ENCODE data around the gene FAM83D.

The FAM83D gene

DNA sequence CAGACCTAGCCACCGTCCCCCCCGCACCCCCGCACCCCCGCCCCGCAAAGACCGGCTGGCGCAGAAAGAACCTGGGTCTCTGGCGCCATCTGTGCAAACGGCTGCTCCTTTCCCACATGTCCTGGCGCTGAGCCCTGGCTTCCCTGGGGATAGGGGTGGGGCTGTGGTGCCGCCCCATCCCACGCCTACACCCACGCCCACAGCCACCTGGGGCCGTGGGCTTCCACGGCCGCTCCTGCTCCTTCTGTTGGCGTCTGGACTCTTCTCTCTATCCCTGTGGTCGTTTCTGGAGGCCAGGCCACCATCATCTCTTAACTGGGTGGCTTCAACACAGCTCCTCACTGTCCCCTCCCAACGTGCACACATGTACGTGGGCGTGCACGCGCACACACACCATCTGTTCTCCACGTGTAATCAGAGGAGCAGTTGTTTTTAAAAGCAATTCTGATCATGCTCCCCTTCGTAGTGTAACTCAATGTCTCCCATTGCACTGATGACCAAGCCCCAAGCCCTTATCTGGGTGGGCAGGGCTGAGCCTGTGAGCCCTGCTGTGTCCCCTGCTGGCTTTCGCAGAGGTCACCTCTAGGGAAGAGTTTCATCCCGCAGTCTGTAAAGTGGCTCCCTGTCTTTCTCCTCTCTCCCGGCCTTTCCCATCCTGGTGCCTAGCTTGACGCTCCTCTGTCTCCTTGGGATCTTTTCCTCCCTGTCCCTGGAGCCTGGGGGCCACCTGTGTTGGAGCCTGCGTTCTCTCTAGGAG, 31.9 kb upstream of the FAM83D start:
- DNase-seq (ENCODE audit: low read depth in 2 of 2): no peak

DNA sequence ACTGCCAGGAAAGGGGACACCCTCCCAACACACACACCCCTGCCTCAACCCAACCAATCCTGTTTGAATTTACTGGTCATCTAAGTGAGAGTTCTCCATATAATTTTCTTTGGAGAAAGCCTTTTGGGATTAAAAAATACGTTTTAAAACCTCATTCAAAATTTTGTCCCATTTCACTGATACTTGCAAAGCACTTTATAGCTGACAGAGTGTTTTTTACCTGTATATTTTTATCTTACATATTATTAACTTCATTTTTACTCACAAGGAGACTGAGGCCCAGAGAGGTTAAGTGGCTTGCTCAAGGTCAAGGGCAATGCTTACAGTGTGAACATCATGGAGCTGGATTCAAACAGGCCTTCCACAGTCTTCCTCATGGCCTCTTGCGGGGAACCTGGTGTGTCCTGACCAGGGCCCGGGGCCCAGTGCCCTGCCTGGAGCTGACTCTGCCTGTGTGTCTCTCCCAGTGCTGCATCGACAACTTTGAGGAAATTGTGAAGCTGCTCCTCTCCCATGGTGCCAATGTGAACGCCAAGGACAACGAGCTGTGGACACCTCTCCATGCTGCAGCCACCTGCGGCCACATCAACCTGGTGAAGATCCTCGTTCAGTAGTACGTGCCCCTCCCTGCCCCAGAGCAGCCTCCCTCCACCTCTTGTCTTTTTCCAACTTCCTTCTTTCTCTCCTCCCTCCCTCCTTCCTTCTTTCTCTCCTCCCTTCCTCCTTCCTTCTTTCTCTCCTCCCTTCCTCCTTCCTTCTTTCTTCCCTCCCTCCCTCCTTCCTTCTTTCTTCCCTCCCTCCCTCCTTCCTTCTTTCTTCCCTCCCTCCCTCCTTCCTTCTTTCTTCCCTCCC, 30.9 kb upstream of the FAM83D start:
- DNase-seq (ENCODE audit: low read depth in 2 of 2): no peak

DNA sequence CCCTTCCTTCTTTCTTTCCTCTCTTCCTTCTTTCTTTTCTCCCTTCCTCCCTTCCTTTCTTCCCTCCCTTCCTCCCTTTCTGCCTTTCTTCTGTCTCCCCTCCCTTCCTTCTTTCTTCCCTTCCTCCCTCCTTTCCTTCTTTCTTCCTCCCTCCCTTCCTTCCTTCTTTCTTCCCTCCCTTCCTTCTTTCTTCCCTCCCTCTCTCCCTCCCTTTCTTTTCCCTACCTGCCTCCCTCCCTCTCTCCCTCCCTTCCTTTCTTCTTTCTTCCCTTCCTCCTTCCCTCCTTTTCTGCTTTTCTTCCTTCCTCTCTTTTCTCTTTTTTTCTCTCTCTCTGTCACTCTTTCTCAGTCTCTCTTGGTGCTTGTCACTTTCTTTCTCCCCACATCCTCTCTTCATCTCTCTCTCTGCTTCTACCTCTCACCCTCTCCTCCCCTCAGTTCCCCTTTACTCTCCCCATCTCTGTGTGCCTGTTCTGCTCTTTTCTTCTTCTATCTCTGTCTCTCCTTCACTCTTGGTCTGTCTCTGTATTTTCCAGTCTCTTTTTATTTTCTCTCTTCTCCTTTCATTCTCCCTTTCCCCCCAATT, 30.1 kb upstream of the FAM83D start:
- no peak for DNase-seq (ENCODE audit: low read depth in 2 of 2)

DNA sequence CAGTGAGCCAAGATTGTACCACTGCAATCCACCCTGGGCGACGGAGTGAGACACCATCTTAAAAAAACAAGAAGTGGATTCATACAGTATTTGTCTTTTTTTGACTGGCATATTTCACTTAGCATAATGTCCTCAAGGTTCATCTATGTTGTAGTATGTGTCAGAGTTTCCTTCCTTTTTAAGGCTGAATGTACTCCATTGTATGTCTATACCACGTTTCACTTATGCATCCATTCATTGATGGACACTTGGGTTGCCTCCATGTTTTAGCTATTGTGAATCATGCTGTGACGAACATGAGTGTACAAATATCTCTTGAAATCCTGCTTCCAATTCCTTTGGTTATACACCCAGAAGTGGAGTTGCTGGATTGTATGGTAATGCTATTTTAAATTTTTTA, 28.9 kb upstream of the FAM83D start:
- no peak for DNase-seq (ENCODE audit: low read depth in 2 of 2)

DNA sequence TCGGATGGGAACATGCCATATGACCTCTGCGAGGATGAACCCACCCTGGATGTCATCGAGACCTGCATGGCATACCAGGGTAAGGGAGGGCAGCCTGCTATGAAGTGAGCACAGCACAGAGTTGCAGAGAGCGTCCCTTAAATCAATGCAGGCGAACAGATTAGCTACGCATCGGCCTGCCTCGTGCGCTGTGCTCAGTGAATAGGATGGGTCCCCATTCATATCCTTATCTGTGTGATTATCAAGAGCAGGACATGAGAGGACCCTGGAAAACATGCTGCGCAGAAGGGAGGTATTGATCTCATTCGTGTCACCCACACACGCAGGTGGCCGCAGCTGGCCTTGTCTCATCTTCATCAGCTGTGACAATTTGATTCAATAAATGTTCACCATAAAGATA, 25.6 kb upstream of the FAM83D start:
- DNase-seq (ENCODE audit: low read depth in 2 of 2): no peak

DNA sequence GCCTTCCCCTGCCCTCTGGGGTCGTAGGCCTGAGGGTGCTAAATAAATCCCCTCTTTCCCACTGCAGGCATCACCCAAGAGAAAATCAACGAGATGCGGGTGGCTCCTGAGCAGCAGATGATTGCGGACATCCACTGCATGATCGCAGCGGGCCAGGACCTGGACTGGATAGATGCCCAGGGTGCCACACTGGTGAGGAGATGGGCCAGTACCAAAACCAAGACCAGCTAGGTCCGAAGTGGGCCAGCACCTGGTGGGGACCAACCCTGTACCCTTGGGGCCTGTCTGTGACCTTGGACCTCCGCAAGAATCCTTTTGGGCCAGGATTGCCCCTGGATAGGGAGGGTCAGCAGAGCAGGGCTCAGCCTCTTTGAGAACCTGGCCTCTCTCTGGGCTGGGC, 23.6 kb upstream of the FAM83D start:
- DNase-seq (ENCODE audit: low read depth in 2 of 2): no peak

DNA sequence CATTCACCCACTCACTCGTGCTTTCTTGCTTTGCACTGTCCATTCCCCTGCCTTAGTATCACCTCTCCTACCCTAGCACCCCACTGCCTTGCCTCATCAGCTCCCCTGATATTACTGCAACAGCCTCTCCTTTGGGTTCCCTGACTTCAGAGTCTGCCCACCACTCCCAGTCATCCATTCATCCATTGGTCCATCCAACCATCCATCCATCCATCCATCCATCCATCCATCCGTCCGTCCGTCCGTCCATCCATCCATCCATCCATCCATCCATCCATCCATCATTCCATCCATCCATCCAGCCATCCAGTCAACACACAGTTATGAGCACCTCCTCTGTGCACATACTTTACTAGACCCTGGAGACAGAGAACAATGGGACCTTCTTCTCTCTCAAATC, 22.9 kb upstream of the FAM83D start:
- no peak for DNase-seq (ENCODE audit: low read depth in 2 of 2)

DNA sequence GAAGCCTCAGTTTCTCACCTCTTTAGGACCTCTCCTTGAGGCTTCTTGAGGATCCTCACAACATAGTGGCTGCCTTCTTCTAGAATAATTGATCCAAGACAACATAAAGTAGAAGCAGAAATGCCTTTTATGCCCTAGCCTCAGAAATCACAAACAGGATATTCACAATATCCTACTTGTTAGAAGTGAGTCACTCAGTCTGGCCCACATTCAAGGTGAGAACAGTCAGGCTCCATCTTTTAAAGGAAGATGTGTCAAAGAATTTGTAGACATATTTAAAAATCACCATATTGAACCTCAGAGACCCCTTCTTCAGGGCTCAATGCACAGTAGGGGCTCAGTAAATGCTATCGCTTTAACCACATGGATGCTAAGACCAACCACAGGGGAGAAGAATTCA, 20.8 kb upstream of the FAM83D start:
- no peak for DNase-seq (ENCODE audit: low read depth in 2 of 2)

DNA sequence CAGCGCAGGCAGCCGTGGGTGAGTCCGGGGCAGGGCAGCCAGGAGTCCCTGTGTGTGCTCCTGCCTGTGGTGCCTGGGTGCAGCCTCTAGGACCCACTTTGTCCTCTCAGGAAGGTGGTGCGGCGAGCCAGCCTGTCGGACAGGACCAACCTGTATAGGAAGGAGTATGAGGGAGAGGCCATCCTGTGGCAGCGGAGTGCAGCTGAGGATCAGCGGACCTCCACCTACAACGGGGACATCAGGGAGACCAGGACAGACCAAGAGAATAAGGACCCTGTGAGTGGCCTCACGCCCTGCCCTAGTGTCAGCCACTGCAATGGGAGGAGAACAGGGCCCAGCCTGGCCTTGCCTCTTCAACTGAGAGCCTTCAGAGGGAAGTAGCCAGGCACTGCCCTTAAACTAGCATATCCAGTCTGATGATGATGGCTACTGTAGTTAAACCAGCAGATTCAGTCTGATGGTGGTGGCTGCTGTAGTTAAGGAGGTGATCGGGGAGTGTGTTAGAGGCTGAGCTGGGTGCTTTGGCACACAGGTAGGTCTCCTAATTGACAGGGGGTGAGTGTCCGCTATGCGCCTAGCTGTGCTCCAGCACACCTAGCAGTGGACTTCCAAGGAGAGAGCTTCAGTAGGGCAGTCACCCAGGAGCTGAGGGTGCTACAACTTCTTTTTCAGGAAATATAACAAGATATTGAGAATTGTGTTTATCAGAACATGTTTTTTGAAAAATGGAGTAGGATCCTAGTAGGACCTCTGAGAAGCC, 18.1 kb upstream of the FAM83D start:
- DNase-seq (ENCODE audit: low read depth in 2 of 2): no peak

DNA sequence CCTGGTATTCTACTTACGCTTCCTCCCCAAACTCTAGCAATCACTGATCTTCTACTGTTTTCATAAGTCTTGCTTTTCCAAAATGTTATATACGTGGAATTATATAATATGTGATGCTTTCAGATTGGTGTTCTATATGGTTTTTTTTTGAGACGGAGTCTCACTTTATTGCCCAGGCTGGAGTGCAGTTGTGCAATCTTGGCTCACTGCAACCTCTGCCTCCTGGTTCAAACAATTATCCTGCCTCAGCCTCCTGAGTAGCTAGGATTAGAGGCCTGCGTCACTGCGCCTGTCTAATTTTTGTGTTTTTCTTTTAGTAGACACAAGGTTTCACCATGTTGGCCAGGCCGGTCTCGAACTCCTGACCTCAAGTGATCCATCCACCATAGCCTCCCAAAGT, 10.9 kb upstream of the FAM83D start:
- DNase-seq (ENCODE audit: low read depth in 2 of 2): no peak

DNA sequence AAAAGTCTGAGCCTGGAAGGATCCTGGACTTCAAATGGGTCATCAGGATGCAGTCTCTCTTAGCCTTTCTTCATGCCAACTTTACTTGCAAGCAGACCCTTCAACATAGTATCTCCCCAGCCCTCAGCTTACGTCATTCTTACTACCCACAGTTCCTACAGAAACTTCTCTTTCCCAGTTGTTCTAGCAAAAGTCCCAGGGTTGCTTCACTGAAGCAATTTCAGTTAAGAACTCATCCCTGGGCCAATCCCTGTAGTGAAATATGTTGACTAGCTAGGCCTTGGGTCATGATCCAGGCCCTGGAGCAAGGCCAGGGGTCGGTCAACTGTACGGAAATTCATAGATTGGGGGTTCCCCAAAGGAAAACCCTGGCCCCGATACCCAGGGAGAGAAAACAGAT, 8.6 kb upstream of the FAM83D start:
- DNase-seq (ENCODE audit: low read depth in 2 of 2): no peak

DNA sequence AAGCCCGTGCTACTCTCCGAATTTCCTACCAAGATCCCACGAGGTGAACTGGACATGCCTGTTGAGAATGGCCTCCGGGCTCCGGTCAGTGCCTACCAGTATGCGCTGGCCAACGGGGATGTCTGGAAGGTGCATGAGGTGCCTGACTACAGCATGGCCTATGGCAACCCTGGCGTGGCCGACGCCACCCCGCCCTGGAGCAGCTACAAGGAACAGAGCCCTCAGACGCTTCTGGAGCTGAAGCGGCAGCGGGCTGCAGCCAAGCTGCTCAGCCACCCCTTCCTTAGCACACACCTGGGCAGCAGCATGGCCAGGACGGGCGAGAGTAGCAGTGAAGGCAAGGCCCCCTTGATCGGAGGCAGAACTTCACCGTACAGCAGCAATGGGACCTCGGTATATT, 8.0 kb upstream of the FAM83D start:
- DNase-seq (ENCODE audit: low read depth in 2 of 2): no peak

DNA sequence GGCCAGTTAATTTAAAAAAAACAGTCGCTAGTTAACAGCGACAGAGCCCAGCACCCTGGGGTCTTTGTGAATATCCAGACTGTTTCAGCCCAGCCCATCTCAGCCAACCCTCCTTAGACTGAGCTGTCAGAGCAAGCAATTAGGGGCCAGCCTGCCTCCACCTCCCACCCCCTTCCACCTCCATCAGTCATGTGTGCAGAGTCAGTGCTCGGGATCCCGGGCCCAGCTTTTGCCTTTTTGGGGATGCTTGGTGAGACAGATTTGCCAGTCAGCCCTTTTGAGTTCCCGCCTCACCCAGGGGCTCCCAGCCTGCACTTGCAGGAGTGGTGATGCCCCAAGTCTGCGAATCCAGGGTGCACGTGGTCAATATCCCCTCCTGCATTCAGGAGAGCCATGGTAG, 6.5 kb upstream of the FAM83D start:
- DNase-seq (ENCODE audit: low read depth in 2 of 2): no peak

DNA sequence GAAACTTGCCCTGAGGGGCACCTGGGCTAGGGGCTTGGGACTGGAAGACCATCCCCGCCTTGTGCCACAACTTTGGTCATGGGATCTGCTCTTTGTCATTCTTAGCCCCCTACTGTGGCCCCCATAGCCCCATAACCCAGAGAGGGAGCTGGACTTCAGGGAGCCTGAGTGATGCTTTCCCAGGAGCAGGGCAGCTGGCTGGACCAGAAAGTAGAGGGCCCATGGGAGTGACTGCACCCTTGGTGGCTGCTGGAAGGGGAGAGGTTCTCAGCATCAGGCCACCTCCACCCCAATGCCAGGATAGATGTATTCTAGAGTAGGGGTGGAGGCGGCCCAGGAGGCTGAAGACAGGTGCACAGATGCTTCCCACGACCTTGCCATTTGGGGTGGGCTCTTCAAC, 5.8 kb upstream of the FAM83D start:
- no peak for DNase-seq (ENCODE audit: low read depth in 2 of 2)

DNA sequence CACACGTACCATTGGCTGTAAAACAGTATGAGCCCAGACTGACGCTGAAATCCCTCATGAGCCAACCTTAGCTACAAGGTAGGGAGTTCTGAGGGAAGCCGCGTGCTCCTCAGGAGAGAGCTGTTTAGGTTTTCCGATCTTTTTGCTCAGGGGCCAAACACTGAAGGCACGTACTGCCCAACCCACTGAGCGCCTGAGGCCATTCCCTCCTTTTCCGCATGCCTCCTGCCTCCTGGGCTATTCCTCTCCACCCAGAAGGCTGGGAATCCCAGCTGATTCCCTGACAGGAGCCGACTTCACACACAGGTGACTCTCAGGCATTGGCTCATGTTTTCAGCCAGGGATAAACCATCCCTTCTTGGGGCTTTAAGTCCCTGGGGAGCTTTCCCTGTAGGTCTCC, 5.4 kb upstream of the FAM83D start:
- DNase-seq (ENCODE audit: low read depth in 2 of 2): no peak

DNA sequence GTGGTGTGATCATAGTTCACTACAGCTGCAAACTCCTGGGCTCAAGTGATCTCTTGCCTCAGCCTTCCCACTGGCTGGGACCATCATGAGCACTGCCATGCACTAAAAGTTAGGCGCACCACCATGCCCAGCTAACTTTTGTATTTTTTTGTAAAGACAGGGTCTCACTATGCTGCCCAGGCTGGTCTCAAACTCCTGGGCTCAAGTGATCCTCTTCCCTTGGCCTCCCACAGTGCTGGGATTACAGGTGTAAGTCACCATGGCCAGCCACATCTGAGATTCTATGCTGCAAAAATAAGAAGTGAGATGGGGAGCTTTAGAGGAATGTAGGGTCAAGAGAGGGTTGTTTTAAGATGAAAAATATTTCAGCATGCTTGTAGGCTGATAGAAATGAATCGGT, 1.5 kb upstream of the FAM83D start:
- no peak for DNase-seq (ENCODE audit: low read depth in 2 of 2)

DNA sequence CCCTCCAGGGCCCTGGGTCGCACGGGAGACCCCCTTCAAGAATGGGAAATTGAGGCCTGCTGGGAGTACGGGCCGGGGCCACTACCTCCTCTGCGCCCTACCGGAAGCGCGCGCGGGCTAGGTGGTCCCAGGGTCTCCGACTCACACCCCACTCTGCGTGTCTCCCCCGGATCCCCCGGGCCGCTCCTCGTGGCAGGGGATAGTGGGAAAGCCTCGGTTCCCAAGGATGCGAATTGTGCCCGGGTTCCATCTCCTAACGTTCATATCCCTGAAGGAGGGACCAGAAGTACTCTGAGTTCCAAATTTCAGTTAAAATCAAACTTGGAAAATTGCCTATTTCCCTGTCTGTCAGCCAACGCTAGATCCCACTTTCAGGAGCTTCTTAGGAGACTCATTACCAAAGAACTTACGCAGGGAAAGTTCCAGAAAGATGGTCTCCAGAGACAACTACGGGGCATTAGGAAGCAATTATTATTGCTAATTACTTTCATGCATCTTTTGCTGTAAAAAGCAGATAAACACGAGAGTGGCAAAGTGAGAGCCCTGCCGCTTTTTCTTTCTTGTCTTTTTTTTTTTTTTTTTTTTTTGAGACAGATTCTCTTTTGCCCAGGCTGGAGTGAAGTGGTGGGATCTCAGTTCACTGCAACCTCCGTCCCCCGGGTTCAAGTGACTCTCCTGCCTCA, 858 bp downstream of the FAM83D start:
- DNase-seq (ENCODE audit: low read depth in 2 of 2): no peak

DNA sequence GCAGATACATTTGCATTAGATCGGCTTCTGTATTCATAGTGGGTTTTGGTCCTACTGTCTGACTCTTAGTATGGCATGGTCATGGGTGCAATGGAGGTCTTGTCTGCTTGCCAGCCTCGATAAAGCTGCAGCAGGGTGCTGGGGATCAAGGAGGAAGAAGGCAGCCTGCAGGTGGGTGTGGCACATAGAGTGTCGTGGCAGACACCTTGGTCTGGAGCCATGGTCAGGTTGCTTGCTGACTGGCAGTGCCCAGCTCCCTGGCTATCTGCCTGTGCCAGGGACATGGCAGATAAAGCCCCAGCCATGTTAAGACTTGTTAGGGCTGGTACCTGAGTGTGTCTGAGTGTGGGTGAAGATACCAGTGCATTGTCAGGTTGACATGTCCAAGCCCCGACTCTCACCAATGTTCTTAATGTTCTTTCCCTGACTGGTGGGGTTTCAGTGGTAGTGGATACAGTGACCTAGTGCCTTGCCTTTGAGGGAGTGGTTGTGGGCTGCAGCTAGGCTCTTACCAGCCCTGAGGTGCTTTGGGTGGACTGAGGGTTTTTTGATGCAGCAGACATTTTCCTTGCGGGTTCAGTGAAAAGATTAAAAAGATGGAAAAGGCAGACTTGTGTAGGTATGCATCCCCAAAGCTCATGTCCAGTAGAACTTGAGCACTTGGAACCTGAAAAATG, 1.8 kb downstream of the FAM83D start:
- DNase-seq (ENCODE audit: low read depth in 2 of 2): no peak

DNA sequence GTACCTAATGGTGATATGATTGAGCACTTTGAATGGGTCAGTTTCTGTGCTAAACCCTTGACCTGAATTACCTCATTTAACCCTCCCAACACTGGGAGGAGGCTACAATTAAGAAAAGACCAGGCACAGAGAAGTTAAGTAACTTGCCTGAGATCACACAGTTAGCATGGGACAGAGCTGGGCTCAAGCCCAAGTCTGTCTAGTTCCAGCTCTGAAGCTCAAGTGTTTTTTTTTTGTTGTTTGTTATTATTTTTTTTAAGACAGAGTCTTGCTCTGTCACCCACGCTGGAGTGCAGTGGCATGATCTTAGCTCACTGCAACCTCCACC, 4.0 kb downstream of the FAM83D start:
- no peak for DNase-seq (ENCODE audit: low read depth in 2 of 2)

DNA sequence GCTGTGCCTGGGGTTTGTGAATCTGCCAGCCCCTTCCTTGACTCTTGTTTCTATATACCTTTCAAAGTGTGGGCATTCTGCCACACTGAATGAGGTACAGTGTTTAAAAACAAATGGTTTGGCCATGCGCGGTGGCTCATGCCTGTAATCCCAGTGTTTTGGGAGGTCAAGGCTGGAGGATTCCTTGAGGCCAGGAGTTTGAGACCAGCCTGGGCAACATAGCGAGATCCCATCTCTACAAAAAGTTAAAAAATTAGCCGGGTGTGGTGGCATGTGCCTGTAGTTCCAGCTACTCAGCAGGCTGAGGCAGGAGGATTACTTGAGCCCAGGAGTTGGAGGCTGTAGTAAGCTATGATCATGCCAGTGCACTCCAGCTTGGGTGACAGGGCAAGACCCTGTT, 5.8 kb downstream of the FAM83D start:
- DNase-seq (ENCODE audit: low read depth in 2 of 2): no peak

DNA sequence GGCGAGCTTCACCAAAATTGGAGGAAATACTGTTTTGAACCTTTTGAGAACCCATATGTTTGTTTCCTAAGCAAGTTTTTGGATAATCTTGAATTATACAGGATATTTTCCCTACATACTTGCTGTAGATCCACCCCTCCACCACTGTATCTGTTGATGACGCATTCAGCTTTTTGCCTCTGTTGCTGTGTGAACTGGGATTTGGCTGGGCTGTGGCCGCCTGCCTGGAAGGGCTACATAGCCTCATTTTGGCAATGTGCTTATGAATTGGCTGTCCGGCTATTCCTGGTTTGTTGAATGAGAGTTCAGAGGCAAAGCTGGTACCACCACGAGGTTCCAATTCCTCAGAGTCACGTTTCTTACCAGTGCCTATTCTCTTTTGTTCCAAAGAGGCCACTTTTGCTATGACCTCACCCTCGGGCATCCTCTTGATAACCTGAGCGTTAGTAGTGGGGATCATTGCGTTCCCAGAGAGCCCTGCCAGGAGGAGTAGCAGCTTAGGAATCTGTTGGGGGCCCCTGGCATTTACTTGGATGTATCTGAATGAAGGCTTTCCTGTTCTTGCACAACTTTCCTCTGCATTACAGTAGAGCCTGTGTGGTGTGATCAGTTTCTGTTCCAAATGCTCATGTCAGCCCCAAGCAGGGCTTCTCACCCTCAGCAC, 6.4 kb downstream of the FAM83D start:
- DNase-seq (ENCODE audit: low read depth in 2 of 2): no peak
